ENCODE results near the gene CTXND1. TPM values are rescaled to one million over a fixed set of nuclear protein-coding genes. Genes with fewer than 3 reads are reported as not detected.
A peak's percentile ranks its signal among the peaks of the same experiment; 100 is the strongest.

The CTXND1 gene
- total RNA-seq, 1 experiment from 2014 or later = not detected

DNA sequence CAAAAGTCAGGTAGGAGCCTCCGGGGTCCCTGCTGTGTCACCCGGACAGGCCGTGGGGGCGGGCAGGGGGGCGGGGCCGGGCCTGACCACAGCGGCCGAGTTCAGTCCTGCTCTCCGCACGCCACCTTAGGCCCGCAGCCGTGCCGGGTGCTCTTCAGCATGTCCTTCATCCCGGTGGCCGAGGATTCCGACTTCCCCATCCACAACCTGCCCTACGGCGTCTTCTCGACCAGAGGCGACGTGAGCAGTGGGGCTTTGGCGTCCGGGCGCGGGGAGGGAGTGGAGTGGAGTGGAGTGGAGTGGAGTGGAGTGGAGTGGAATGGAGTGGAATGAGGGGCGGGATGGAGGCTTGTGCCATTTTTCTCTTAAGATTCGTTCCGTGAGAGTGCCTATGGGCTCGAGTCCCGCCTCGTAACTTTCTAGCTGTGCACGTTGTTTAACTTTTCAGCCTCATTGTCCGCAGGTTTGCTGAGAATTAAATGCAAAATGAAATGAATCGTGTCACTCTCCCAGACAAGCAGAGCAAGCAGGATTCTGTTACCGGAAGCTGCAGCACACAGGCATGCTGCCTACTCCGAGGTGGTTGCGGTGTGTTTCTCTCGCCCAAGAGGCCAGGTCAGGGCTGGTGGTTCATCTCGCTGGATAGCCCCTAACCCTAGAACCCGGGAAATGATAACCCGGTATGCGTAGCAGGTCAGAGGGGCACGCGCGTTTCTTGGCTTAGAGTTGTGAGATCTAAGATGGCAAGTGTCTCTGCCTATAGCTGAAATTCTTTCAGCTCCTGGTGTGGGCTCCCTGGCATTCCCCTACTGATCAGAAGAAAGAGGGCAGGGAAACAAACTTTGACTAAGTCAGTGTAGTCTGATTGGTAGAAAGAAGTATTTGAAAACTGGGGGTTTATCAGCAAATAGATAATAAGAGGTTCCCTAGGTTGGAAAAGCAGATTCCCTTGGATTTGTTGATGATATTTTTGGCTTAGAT, 98.8 kb downstream of the CTXND1 start, which contains the start of gene FAH:
TSS of gene FAH (plus strand) at position 104 of the 981 bp plus-strand sequence. CDS start at position 160, 56 bp downstream.
- no peaks in the 10 kb centered on the region; the same call in 1 of the 2 replicates for H3K4me1 ChIP-seq (ENCODE audit: insufficient read depth, low read length)

More for the DNA sequence above, 98.8 kb downstream of the CTXND1 start, which contains the start of gene FAH:
- no peaks in the 10 kb centered on the region for H4K20me1 ChIP-seq (ENCODE audit: control insufficient read depth, insufficient read depth, insufficient read length)
- H3K27me3 ChIP-seq (ENCODE audit: insufficient read depth, low read length) = no peaks in the 10 kb centered on the region
- H3K4ac ChIP-seq (ENCODE audit: low read depth, low read length) = no peak within 1 kb of the TSS
- no peak within 1 kb of the TSS for H4K91ac ChIP-seq (ENCODE audit: insufficient read length, low read depth, low read length)
- no peaks in the 10 kb centered on the region for H3K9me3 ChIP-seq (ENCODE audit: control insufficient read depth, low read depth, low read length)
- H3K27ac Mint-ChIP-seq = peak within 1 kb of the TSS; percentile 76 to 93 (median 79); a peak in 5 of 7 replicates
- H3K4me1 Mint-ChIP-seq = peaks cover 29 to 33% of the 10 kb centered on the region in 2 experiments
- no peaks in the 10 kb centered on the region for H3K79me2 ChIP-seq (ENCODE audit: insufficient read depth, low read length)
- no peak within 1 kb of the TSS for H3K23ac ChIP-seq (ENCODE audit: insufficient read length, low read depth, low read length)
- H3K27ac ChIP-seq (ENCODE audit: insufficient read length, low read depth, low read length) = no peak within 1 kb of the TSS
- no peak within 1 kb of the TSS for H2BK20ac ChIP-seq (ENCODE audit: low read depth, low read length, poor library complexity, severe bottlenecking)
- H3K4me2 ChIP-seq (ENCODE audit: insufficient read depth, insufficient read length, low read length) = peak within 1 kb of the TSS; percentile 96
- H3K14ac ChIP-seq (ENCODE audit: insufficient read depth, low read length) = peak within 1 kb of the TSS; percentile 55; the same call in 1 of the 2 replicates
- peak within 1 kb of the TSS; percentile 22 for H3K18ac ChIP-seq (ENCODE audit: insufficient read length, low read depth, low read length)
- H2AFZ ChIP-seq (ENCODE audit: low read length) = peak within 1 kb of the TSS; percentile 65
- peaks cover 11% of the 10 kb centered on the region for H3K23me2 ChIP-seq (ENCODE audit: insufficient read length, low read depth, low read length, poor library complexity, severe bottlenecking)
- H4K8ac ChIP-seq (replicated peaks; ENCODE audit: insufficient read length, low read depth, low read length) = no peak within 1 kb of the TSS
- peak within 1 kb of the TSS; percentile 87 to 93 for H3K4me3 Mint-ChIP-seq
- no peak within 1 kb of the TSS for H3T11ph ChIP-seq (ENCODE audit: low read length)
- no peak within 1 kb of the TSS for H2AK5ac ChIP-seq (ENCODE audit: insufficient read length, low read length)
- peak; percentile 51 for DNase-seq
- H3K56ac ChIP-seq (ENCODE audit: insufficient read length, low read depth, low read length) = no peak within 1 kb of the TSS
- no peaks in the 10 kb centered on the region for H3K9me3 Mint-ChIP-seq
- WGBS (ENCODE audit: extremely low coverage, insufficient read length, low lambda C conversion rate) = no CpG with 5 or more reads among the region's 45 CpGs
- peak within 1 kb of the TSS; percentile 67 for H3K9ac ChIP-seq (ENCODE audit: extremely low read depth, insufficient read length, low read length)
- H3K79me1 ChIP-seq (ENCODE audit: insufficient read depth, low read depth, low read length, poor library complexity, severe bottlenecking) = no peaks in the 10 kb centered on the region
- no peak within 1 kb of the TSS for H4K5ac ChIP-seq (ENCODE audit: insufficient read length, low read depth, low read length)
- TF ChIP-seq, protein P1, sequence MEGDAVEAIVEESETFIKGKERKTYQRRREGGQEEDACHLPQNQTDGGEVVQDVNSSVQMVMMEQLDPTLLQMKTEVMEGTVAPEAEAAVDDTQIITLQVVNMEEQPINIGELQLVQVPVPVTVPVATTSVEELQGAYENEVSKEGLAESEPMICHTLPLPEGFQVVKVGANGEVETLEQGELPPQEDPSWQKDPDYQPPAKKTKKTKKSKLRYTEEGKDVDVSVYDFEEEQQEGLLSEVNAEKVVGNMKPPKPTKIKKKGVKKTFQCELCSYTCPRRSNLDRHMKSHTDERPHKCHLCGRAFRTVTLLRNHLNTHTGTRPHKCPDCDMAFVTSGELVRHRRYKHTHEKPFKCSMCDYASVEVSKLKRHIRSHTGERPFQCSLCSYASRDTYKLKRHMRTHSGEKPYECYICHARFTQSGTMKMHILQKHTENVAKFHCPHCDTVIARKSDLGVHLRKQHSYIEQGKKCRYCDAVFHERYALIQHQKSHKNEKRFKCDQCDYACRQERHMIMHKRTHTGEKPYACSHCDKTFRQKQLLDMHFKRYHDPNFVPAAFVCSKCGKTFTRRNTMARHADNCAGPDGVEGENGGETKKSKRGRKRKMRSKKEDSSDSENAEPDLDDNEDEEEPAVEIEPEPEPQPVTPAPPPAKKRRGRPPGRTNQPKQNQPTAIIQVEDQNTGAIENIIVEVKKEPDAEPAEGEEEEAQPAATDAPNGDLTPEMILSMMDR (conservative IDR thresholded peaks at IDR 0.05) = no peak
- no peak within 1 kb of the TSS for H2BK120ac ChIP-seq (ENCODE audit: low read depth, low read length, poor library complexity, severe bottlenecking)
- peaks cover 0 to 3% (median 2%) of the 10 kb centered on the region in 3 experiments; a peak in 4 of 7 replicates for H3K36me3 Mint-ChIP-seq (ENCODE audit: insufficient read depth in 1 of 3, low read depth in 3 of 3)
- H2BK12ac ChIP-seq (ENCODE audit: insufficient read length, low read depth, low read length) = no peak within 1 kb of the TSS
- no peak within 1 kb of the TSS for H2BK15ac ChIP-seq (ENCODE audit: low read depth, low read length)
- peaks cover 11% of the 10 kb centered on the region for H3K27me3 Mint-ChIP-seq (ENCODE audit: low read depth)
- no peak within 1 kb of the TSS for H2BK5ac ChIP-seq (ENCODE audit: insufficient read length, low read length)
